GM18868 (cell line): Measurements from ENCODE around the gene SLC24A3.
A peak's percentile ranks its signal among the peaks of the same experiment; 100 is the strongest.
"Not testable (repeated sequence)": the region's sequence is repeated elsewhere in the genome, so short reads cannot be mapped to it uniquely, and the experiment has no call there.

Source experiments
- ATAC-seq: cut with Tn5 transposase; IDR thresholded peaks from one replicate; pipeline ENCODE4 v1.9.1; 2021; ENCODE audit warnings: mild to moderate bottlenecking, moderate library complexity; ENCODE audit not compliant: unreplicated experiment

The SLC24A3 gene

DNA sequence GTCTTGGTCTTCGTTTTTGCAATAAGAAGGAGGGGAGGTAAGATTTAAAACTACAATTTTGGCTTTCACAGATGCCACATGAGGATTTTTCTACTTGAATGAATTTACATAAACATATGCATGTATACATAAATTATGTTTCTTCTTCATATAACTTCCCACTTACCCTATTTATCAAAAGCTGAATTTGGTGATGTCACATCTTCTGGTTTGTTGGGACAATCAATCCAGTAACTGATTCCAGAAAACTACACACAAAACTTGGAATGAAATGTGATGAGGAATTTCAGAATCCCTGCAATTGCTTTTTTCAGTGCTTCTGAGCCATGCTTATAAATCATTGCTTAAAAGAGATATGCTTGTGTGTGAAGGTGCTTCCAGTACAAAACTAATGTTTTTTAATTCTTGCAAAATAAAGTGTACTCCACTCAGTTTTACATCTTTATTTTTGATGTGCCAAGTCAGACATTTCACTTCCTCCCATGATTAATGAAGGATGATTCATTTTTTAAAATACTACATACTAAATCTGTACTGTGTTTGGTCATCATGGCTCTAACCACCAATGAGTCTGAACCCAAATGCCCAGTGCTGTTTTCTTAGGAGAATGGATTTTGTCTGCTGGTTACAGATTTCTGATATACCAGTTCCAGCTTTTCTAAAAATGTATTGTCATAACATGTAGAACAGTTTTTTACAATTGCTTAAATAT, 513.5 kb downstream of the SLC24A3 start:
- ATAC-seq: no peak

DNA sequence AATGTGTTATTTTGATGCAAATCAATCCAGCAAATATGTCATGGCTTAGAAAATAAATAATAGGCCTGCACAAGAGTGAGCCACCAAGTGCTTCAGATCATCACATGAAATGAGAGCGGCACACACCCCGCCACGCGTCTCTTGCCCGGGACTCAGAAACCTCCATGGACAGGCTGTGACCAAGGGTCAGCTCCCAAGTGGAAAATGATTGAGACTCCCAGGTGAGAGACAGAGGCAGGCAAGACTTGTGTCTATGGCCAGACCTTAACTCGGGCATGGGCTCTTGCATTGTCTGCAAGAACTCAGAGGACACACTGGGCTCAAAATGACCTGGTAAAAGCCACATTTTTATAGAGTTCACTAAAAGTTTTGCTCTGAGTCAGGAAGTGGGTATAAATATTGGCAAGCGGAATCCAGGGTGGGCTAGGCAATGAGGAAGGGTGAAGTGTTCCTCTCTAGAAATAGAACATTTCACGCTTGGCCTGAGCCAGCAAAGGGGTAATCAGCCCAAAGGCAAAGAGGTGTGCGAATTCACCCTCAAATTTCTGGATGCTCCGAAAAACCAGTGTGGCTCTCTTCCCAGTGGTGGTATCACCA, 514.9 kb downstream of the SLC24A3 start:
- ATAC-seq: no peak

DNA sequence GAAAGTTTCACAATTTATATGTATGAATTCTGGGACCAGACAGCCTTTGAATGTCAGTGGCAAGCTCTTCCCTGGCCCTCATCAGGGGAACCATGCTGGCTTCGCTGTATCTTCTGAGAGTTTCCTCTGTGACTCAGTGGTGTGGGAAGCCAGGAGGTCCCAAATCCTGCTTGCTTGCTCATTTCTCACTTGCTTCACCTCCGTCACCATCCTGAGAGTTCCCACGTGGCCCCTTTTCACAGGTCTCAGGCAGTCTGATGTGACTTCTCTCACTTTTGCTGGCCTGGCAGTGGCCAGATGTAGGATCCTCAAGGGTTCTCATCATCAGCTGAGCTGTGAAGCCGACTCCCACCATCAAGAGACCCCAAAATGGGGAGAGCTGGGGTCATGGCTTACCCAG, 517.2 kb downstream of the SLC24A3 start:
- ATAC-seq: no peak

DNA sequence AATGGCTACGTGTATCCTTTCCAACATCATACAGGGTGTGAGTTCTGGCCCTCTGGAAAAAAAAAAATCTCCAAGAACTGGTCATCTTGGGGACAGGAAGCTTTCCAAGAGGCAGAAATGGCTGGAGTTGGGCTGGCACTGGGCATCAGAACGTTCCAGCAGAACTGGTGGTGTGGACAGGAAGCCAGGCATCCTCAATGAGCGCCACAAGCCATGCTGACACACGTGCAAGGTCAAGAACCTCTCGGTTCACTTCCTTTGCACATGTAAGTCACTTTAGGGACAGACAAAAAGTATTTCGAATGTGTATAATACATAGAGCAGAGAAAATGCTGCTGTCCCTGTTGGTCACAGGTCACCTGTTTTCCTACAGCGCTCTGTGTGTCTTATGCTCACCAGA, 518.3 kb downstream of the SLC24A3 start:
- no peak for ATAC-seq

DNA sequence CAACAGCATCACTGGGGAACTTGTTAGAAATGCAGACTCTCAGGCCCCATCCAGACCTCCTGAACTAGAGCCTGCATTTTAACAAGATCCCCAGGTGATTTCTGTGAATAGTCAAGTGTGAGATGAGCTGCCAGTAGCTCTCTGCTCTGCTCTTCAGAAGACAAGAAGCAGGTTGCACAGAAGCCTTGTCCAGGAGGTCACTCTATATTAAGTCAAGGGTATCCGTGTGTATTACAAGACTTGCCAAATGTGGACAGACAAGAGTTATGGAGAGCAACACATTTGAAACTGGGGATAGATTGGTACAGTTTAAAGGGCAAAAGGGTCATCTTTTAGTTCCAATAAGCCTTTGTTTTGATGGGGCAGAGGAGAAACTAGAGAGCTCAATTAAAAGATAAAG, 522.4 kb downstream of the SLC24A3 start:
- no peak for ATAC-seq

DNA sequence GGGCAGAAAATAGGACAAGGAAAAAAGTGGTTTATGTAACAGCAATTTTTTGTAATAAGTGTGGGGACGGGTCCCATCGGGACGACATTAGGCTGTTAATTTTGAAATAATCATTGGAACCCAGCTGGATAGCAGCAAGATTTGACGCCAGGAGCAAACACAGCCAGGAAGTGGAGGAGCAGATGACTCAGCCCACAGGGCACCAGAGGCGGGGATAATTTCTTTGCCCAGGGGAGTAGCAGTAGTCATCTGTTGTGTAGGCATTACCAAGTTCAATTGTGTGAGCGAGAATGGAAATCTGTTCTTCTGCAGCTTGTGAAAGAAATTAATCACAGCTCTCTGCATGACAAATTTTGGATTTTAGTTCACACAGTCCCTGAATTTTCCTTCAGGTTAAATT, 523.0 kb downstream of the SLC24A3 start:
- ATAC-seq: peak; percentile 63

DNA sequence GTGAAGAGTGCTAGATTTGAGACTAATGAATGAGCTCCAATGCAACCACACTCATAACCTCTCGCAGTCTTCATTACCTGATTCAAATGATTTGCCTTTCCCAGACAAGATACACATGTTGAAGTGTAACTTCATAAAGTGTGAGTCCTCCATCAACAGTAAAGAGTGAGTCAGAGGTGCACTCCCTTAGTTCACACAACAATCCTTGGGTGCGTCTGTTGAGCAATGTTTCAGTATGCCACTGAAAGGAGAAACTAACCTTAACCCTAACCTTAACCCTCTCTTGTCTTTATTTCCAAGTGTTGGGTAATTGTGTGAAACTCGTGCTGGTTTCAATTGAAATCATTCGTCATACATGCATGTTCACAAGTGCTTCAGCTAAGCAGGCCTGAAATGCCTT, 524.6 kb downstream of the SLC24A3 start:
- no peak for ATAC-seq

DNA sequence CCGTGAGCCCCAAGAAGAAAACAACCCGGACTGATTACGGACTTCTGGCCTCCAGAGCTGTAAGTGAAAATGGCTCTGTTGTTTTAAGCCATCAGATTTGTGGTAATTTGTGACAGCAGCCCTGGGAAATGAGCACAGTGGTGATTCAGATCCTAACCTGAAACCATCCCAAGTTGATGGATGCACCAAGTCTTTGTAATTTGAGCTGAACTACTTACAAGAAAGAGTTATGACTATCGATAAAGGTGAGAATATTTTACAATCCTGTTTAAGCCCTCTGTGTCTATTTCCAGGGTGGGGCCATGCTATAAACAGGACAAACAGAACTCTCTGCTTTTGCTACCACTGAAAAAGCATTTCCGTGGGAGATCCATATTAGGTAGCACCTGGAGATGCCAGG, 526.5 kb downstream of the SLC24A3 start:
- ATAC-seq: no peak

DNA sequence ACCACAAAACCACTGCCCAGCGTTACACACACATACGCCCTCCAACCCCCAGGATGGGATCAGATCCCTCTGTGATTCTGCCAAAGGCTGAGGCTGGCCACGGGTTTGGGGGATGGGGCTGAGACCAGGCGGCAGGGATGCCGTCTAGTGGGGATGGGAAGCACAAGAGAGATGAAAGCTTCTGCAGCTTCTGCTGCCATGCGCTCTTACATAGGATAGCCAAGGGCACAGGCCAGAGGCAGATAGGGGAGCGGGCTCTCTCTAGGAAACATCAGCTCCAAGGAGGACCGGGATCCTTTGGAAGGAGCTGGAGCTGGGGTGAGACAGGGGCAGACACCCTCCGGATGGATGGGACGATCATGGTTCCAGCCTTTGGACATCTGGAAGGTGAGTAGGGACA, 526.9 kb downstream of the SLC24A3 start:
- ATAC-seq: no peak

DNA sequence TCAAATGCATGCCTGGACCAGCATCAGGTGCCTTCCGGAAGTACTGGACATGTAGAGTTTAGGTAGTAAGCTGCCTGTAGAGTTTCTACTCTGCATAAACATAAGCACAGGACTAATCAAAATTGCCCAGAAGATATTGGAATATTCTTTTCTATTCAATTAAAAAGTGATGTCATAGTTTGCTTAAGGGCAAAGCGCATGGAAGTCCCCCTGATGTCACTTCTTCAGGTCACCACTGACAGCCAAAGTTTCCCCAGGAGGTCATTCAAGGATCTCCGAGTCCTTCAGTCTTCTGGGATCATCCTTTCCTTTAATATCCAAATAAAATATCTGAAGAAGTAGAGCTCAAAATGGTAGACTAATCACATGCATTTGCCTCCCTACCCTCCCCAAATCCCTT, 528.1 kb downstream of the SLC24A3 start:
- ATAC-seq: no peak

DNA sequence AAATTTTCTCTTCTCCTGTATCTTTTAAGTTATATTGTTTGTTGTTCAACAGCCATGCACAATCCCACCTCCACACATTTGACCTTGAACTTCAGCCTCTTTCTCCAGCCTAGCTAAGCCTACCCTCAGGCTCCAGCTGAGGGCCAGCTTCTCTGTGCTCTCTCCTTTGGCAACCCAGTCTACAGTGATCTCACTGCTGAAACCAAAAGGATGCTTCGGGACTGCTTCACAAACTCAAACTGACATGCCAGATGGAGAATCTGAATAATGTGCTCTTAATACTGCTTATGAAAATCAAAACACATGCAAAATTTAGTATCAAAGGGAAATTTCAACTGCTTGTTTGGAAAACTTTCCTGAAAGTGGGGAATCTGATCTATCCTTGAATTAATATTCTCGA, 529.5 kb downstream of the SLC24A3 start:
- ATAC-seq: no peak

DNA sequence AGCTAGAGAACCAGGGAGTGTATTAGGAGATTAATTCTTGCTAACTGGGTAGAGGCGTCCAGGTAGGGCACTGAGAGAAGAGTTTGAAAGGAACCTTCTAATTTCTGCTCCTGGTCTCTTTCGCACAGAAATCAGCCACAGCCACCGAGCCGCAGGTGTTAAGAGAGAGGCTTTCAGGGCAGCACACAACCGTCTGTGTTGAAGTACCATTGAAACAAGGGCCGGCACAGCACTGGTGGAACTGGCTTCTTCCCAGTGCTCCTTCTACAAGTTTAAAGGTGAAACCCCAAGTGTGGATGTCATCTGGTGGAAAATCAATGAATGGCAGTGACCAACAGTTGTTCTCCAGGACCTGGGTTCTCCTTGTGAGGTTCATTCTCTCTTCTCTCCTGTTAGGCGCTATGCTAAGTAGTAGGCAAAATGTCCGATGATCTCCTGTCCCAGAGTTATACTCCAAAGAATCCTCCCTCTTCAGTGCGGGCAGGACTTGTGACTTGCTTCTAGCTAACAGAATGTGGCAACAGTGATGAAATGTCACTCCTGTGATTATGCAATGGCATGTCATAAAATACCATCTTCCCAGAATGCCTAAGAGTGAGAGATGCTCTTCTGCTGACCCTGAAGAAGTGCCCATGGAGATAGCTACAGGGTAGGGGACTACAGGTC, 530.7 kb downstream of the SLC24A3 start:
- ATAC-seq: no peak

DNA sequence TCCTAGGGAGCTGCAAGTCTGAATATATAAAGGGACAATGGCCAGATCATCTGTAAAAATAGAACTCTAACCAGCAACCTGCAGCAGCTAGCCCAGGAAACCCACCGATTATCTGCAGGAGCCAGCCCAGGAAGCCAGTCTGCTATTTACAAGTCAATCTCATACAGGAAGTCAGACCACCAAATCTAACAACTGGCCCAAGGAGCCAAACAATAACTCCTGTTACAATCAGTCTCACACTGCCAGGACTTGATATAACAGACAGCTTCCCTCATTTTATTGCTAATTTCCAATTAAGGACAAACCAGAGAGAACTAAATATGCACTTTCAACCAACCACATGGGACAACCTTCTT, 531.2 kb downstream of the SLC24A3 start:
- no peak for ATAC-seq

DNA sequence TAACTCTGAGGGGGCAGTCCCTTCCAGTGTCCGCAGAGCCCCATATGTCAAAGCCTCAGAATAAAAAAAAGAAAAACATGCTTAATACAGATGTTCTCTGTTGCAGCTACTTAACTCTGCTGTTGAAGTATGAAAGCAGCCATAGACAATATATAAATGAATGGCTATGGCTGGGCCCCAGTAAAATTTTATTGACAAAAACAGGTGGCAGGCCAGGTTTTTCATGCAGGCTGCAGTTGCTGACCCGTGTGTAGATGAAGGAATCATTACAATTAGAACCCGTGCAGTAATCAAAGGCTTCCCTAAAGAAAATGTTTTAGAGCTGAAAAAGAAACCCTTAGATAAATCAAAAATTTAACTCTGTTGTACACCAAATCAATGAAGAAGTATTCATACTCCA, 532.7 kb downstream of the SLC24A3 start:
- ATAC-seq: no peak

DNA sequence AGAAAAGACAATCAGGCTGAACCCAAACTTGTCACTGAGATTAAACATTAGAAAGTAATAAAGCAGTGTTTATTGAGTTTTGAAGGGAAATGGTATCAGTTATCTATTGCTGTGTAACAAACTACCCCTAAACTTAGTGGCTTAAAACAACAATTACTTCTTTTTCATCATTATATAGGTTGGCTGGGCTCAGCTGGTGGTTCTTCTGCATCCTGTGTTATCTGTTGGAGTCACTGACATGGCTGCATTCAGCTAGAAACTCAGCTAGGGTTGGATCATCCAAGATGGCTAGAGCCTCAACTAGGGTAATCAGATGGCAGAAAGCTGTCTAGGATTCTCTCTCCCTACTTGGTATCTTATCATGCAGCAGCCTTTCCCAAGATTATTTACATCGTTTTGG, 533.1 kb downstream of the SLC24A3 start:
- ATAC-seq: no peak

DNA sequence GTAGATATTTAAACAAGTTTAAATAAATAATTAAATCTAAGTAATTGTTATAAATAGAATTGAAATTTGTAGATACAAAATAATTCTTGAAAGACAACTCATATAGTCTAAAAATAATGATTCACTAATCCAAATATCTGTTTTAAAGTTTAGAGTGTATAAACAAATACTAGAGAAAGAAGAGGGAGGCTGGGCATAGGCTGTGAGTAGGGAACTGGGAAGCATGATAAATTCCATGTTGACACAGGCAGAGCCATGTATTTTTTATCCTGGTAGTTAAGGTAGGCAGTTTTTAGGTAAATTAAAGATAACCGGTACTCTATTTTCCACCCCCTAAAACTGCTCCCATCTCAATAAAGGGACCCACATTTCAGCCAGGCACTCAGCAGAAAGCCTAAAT, 534.0 kb downstream of the SLC24A3 start:
- ATAC-seq: no peak

DNA sequence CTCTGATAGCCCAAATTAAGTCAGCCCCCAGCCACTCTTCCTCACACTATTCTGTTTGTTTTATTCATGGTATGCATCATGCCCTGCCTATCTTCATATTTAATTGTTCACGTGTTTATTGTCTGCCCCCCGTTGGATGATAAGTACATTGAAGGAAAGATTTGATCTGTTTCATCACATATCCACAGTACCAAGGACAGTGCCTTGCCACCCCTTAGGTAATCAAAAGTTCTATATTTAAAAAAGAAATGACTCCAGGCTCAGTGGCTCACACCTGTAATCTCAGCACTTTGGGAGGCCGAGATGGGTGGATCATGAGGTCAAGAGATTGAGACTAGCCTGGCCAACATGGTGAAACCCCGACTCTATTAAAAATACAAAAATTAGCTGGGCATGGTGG, 535.5 kb downstream of the SLC24A3 start:
- no peak for ATAC-seq

DNA sequence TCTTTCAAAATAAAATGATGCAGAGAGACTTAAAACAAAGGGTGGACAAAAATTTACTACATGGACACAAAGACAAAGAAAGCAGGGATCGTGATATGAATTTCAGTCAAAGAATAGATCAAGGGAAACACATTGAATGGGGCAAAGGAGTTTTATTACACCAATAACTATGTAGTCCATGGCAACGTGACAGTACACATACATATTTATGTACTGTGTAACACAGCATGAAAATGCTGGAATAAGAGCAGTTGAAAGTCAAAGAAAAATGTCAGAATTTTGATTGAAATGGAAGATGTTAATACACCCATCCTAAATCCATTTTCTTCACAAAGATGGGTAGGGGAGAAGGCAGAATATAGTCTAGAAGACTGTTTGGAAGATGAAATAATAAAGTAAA, 536.2 kb downstream of the SLC24A3 start:
- no peak for ATAC-seq

DNA sequence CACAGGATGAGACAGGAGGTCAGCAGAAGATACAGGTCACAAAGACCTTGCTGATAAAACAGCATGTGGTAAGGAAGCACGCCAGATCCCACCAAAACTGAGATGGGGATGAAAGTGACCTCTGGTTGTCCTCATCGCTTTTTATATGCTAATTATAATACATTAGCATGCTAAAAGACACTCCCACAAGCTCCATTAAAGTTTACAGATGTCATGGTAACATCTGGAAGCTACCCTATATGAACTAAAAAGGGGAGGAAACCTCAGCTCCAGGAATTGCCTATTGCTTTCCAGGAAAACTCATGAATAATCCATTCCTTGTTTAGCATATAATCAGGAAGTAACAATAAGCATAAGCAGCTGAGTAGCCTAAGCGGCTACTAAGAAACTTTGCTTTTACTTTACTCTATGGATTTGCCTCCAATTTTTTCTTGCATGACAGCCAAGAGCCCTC, 537.2 kb downstream of the SLC24A3 start:
- ATAC-seq: no peak

DNA sequence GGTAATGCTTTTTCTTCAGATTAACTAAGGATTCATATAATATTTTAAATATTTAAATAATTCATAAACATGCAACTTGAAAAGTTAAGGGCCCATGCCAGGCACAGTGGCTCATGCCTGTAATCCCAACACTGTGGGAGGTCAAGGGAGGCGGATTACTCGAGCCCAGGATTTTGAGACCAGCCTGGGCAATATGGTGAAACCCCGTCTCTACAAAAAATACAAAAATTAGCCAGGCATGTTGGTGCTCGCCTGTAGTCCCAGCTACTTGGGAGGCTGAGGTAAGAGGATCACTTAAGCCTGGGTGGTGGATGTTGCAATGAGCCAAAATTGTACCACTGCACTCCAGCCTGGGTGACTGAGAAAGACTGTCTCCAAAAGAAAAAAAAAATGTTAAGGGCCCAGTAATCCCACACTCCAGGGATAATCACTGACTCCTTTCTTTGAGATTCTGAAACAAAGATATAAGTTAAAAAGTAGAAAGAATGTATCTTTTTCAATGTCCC, 537.7 kb downstream of the SLC24A3 start:
- no peak for ATAC-seq

DNA sequence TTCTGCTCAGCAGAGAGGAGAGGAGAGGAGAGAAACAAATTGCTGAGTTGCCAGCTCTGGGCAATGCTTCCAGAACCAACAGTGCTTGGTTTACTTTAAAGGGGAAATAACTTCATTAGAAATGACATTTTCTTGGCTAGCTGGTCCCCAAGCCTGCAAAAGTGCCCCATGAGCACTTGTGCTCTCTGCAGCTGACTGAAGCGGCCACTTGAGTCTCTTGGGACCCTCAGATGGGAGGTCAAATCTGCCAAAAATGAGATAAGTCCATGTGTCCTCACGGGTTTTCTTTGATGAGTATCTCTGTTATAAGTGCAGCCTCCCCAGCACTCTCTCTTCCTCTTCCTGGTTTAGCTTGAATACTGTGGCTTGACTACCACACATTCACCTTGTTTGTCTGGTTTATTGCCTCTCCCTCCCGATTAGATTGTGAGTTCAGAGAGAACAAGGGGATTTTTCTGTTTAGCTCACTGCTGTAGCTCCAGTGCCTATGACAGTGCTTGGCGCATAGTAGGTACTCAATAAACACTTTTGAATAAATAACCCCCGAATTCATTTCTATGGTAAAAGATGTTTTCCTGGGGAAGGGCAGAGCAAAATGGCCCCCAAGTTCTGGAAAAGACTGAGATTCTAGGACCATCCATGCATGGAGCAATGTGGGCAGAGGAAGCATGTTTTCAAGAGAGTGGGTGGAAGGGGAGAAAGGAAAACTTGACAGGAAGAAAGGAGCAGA, 538.6 kb downstream of the SLC24A3 start:
- no peak for ATAC-seq

DNA sequence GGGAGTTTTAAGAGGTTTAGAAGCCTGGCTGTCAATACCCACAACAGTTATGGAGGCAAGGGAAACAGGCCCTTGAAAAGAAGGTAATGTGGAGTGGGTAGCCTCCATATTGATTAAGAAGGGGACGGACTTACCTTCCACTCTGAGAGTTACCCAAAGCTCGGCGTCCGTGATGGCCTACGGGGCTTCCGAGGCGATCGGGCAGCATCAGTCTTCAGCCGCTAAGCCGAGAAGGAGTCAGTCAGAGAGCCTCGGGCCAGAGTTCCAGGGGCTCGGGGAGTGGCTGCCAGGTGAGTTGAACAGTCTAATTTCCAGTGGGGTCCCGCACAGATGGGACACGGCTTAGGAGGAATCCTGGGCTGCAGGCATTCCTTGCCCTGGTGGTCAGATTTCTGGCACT, 541.8 kb downstream of the SLC24A3 start:
- not testable (repeated sequence) for ATAC-seq
